ENCODE measurements around the gene ACSM6. TPM values are rescaled to one million over a fixed set of nuclear protein-coding genes. Genes with fewer than 3 reads are reported as not detected.

ACSM6 gene
- polyA plus RNA-seq, 4 donors: 0.07 TPM; not detected in 3

- peaks cover 0 to 4% (median 0%) of the 10 kb centered on the region in 3 donors for H3K4me1 ChIP-seq (ENCODE audit: control insufficient read depth in 3 of 3, insufficient read depth in 2 of 3, low read depth in 1 of 3, low read length in 2 of 3)
- DNase-seq (peak in 1 of 2 donors; percentile 9), FAIRE-seq (no peak)
- no peaks in the 10 kb centered on the region for H3K27me3 ChIP-seq (ENCODE audit: control insufficient read depth in 3 of 3, insufficient read depth in 3 of 3, low read length in 3 of 3)
- H3K27ac ChIP-seq (ENCODE audit: low read depth in 1 of 3, low read length in 2 of 3): no peak overlapping the region
- H3K9me3 ChIP-seq (ENCODE audit: control insufficient read depth in 2 of 2, insufficient read depth in 1 of 2, low read depth in 1 of 2, low read length in 1 of 2): no peaks in the 10 kb centered on the region
- WGBS, 3 donors: 25 to 62% (median 33%) methylated on average over 2 of the region's 2 CpGs
- H3K4me3 ChIP-seq (ENCODE audit: low read depth in 1 of 3, low read length in 3 of 3): no peak overlapping the region
- peaks cover 4 to 77% (median 6%) of the 10 kb centered on the region in 3 donors for H3K36me3 ChIP-seq (ENCODE audit: control insufficient read depth in 3 of 3, insufficient read depth in 2 of 3, low read depth in 1 of 3, low read length in 3 of 3)
Observed at GRCh38 chr10:95244152-95244551, 50.1 kb downstream of the ACSM6 start.

GRCh38 chr10:95245425-95246055, 51.5 kb downstream of the ACSM6 start:
- peaks cover 0 to 4% (median 0%) of the 10 kb centered on the region in 3 donors for H3K4me1 ChIP-seq (ENCODE audit: control insufficient read depth in 3 of 3, insufficient read depth in 2 of 3, low read depth in 1 of 3, low read length in 2 of 3)
- FAIRE-seq (no peak), DNase-seq (no peak)
- 61 to 62% (median 61%) methylated on average over 6 of the region's 6 CpGs for WGBS, 3 donors
- H3K9me3 ChIP-seq (ENCODE audit: control insufficient read depth in 2 of 2, insufficient read depth in 1 of 2, low read depth in 1 of 2, low read length in 1 of 2): no peaks in the 10 kb centered on the region
- H3K27ac ChIP-seq (ENCODE audit: low read depth in 1 of 3, low read length in 2 of 3): no peak overlapping the region
- H3K4me3 ChIP-seq (ENCODE audit: low read depth in 1 of 3, low read length in 3 of 3): no peak overlapping the region
- no peaks in the 10 kb centered on the region for H3K27me3 ChIP-seq (ENCODE audit: control insufficient read depth in 3 of 3, insufficient read depth in 3 of 3, low read length in 3 of 3)
- peaks cover 4 to 77% (median 6%) of the 10 kb centered on the region in 3 donors for H3K36me3 ChIP-seq (ENCODE audit: control insufficient read depth in 3 of 3, insufficient read depth in 2 of 3, low read depth in 1 of 3, low read length in 3 of 3)

- Histone ChIP-seq H3K4me3 (ENCODE audit: low read depth in 1 of 3, low read length in 3 of 3) (no peak overlapping the region), H3K27ac (ENCODE audit: low read depth in 1 of 3, low read length in 2 of 3) (peak overlapping the region in 1 of 3 donors; percentile 24), H3K27me3 (ENCODE audit: control insufficient read depth in 3 of 3, insufficient read depth in 3 of 3, low read length in 3 of 3) (no peaks in the 10 kb centered on the region), H3K4me1 (ENCODE audit: control insufficient read depth in 3 of 3, insufficient read depth in 2 of 3, low read depth in 1 of 3, low read length in 2 of 3) (peaks cover 0 to 4% (median 0%) of the 10 kb centered on the region in 3 donors), H3K36me3 (ENCODE audit: control insufficient read depth in 3 of 3, insufficient read depth in 2 of 3, low read depth in 1 of 3, low read length in 3 of 3) (peaks cover 2 to 76% (median 4%) of the 10 kb centered on the region in 3 donors), H3K9me3 (ENCODE audit: control insufficient read depth in 2 of 2, insufficient read depth in 1 of 2, low read depth in 1 of 2, low read length in 1 of 2) (no peaks in the 10 kb centered on the region)
- DNase-seq (peak; percentile 77 to 87), FAIRE-seq (no peak)
- 7 to 17% (median 7%) methylated on average over 1 of the region's 1 CpG for WGBS, 3 donors
Observed at GRCh38 chr10:95246582-95247051, 52.6 kb downstream of the ACSM6 start.

- H3K36me3 ChIP-seq (ENCODE audit: control insufficient read depth in 3 of 3, insufficient read depth in 2 of 3, low read depth in 1 of 3, low read length in 3 of 3): peaks cover 3 to 75% (median 4%) of the 10 kb centered on the region in 3 donors
- H3K27me3 ChIP-seq (ENCODE audit: control insufficient read depth in 3 of 3, insufficient read depth in 3 of 3, low read length in 3 of 3): no peaks in the 10 kb centered on the region
- H3K27ac ChIP-seq (ENCODE audit: low read depth in 1 of 3, low read length in 2 of 3): peak overlapping the region in 1 of 3 donors; percentile 24
- H3K4me3 ChIP-seq (ENCODE audit: low read depth in 1 of 3, low read length in 3 of 3): no peak overlapping the region
- WGBS, 3 donors: 51 to 61% (median 53%) methylated on average over 6 of the region's 6 CpGs
- DNase-seq (peak in 1 of 2 donors; percentile 9), FAIRE-seq (no peak)
- peaks cover 0 to 4% (median 0%) of the 10 kb centered on the region in 3 donors for H3K4me1 ChIP-seq (ENCODE audit: control insufficient read depth in 3 of 3, insufficient read depth in 2 of 3, low read depth in 1 of 3, low read length in 2 of 3)
- H3K9me3 ChIP-seq (ENCODE audit: control insufficient read depth in 2 of 2, insufficient read depth in 1 of 2, low read depth in 1 of 2, low read length in 1 of 2): no peaks in the 10 kb centered on the region
Observed at GRCh38 chr10:95247200-95247880, 53.3 kb downstream of the ACSM6 start.

GRCh38 chr10:95247881-95248583, 54.0 kb downstream of the ACSM6 start:
- Histone ChIP-seq H3K27me3 (ENCODE audit: control insufficient read depth in 3 of 3, insufficient read depth in 3 of 3, low read length in 3 of 3) (no peaks in the 10 kb centered on the region), H3K4me1 (ENCODE audit: control insufficient read depth in 3 of 3, insufficient read depth in 2 of 3, low read depth in 1 of 3, low read length in 2 of 3) (peaks cover 0 to 4% (median 0%) of the 10 kb centered on the region in 3 donors), H3K27ac (ENCODE audit: low read depth in 1 of 3, low read length in 2 of 3) (peak overlapping the region in 1 of 3 donors; percentile 19), H3K4me3 (ENCODE audit: low read depth in 1 of 3, low read length in 3 of 3) (no peak overlapping the region), H3K36me3 (ENCODE audit: control insufficient read depth in 3 of 3, insufficient read depth in 2 of 3, low read depth in 1 of 3, low read length in 3 of 3) (peaks cover 3 to 68% (median 4%) of the 10 kb centered on the region in 3 donors), H3K9me3 (ENCODE audit: control insufficient read depth in 2 of 2, insufficient read depth in 1 of 2, low read depth in 1 of 2, low read length in 1 of 2) (no peaks in the 10 kb centered on the region)
- FAIRE-seq (no peak), DNase-seq (peak in 1 of 2 donors; percentile 14)
- 89 to 93% (median 92%) methylated on average over 7 of the region's 7 CpGs for WGBS, 3 donors

GRCh38 chr10:95248989-95249388, 55.0 kb downstream of the ACSM6 start:
- H3K4me3 ChIP-seq (ENCODE audit: low read depth in 1 of 3, low read length in 3 of 3): no peak overlapping the region
- H3K27me3 ChIP-seq (ENCODE audit: control insufficient read depth in 3 of 3, insufficient read depth in 3 of 3, low read length in 3 of 3): no peaks in the 10 kb centered on the region
- H3K27ac ChIP-seq (ENCODE audit: low read depth in 1 of 3, low read length in 2 of 3): peak overlapping the region in 2 of 3 donors; percentile 1 to 7
- H3K4me1 ChIP-seq (ENCODE audit: control insufficient read depth in 3 of 3, insufficient read depth in 2 of 3, low read depth in 1 of 3, low read length in 2 of 3): peaks cover 0 to 4% (median 0%) of the 10 kb centered on the region in 3 donors
- peaks cover 0 to 4% of the 10 kb centered on the region in 2 donors for H3K9me3 ChIP-seq (ENCODE audit: control insufficient read depth in 2 of 2, insufficient read depth in 1 of 2, low read depth in 1 of 2, low read length in 1 of 2)
- H3K36me3 ChIP-seq (ENCODE audit: control insufficient read depth in 3 of 3, insufficient read depth in 2 of 3, low read depth in 1 of 3, low read length in 3 of 3): peaks cover 3 to 69% (median 4%) of the 10 kb centered on the region in 3 donors
- FAIRE-seq (no peak), DNase-seq (no peak)
- WGBS, 3 donors: 66 to 69% (median 67%) methylated on average over 3 of the region's 3 CpGs

- H3K36me3 ChIP-seq (ENCODE audit: control insufficient read depth in 3 of 3, insufficient read depth in 2 of 3, low read depth in 1 of 3, low read length in 3 of 3): peaks cover 3 to 65% (median 4%) of the 10 kb centered on the region in 3 donors
Observed at GRCh38 chr10:95249467-95249866, 55.4 kb downstream of the ACSM6 start.

GRCh38 chr10:95250856-95251255, 56.8 kb downstream of the ACSM6 start:
- no peaks in the 10 kb centered on the region for H3K27me3 ChIP-seq (ENCODE audit: control insufficient read depth in 3 of 3, insufficient read depth in 3 of 3, low read length in 3 of 3)
- H3K9me3 ChIP-seq (ENCODE audit: control insufficient read depth in 2 of 2, insufficient read depth in 1 of 2, low read depth in 1 of 2, low read length in 1 of 2): peaks cover 0 to 4% of the 10 kb centered on the region in 2 donors
- H3K4me3 ChIP-seq (ENCODE audit: low read depth in 1 of 3, low read length in 3 of 3): no peak overlapping the region
- peaks cover 3 to 58% (median 4%) of the 10 kb centered on the region in 3 donors for H3K36me3 ChIP-seq (ENCODE audit: control insufficient read depth in 3 of 3, insufficient read depth in 2 of 3, low read depth in 1 of 3, low read length in 3 of 3)
- 76 to 80% (median 77%) methylated on average over 4 of the region's 4 CpGs for WGBS, 3 donors
- no peak overlapping the region for H3K27ac ChIP-seq (ENCODE audit: low read depth in 1 of 3, low read length in 2 of 3)
- peaks cover 0 to 4% (median 0%) of the 10 kb centered on the region in 3 donors for H3K4me1 ChIP-seq (ENCODE audit: control insufficient read depth in 3 of 3, insufficient read depth in 2 of 3, low read depth in 1 of 3, low read length in 2 of 3)
- FAIRE-seq (no peak), DNase-seq (no peak)

More at GRCh38 chr10:95249467-95249866, 55.4 kb downstream of the ACSM6 start:
- Histone ChIP-seq H3K9me3 (ENCODE audit: control insufficient read depth in 2 of 2, insufficient read depth in 1 of 2, low read depth in 1 of 2, low read length in 1 of 2) (peaks cover 0 to 4% of the 10 kb centered on the region in 2 donors), H3K4me1 (ENCODE audit: control insufficient read depth in 3 of 3, insufficient read depth in 2 of 3, low read depth in 1 of 3, low read length in 2 of 3) (peaks cover 0 to 4% (median 0%) of the 10 kb centered on the region in 3 donors), H3K4me3 (ENCODE audit: low read depth in 1 of 3, low read length in 3 of 3) (no peak overlapping the region), H3K27ac (ENCODE audit: low read depth in 1 of 3, low read length in 2 of 3) (no peak overlapping the region), H3K27me3 (ENCODE audit: control insufficient read depth in 3 of 3, insufficient read depth in 3 of 3, low read length in 3 of 3) (no peaks in the 10 kb centered on the region)
- 61 to 74% (median 67%) methylated on average over 3 of the region's 3 CpGs for WGBS, 3 donors
- FAIRE-seq (no peak), DNase-seq (no peak)
